HG03045 (cell line): ENCODE data around the gene TMEM97.

Experiments used
- ATAC-seq: cut with Tn5 transposase; IDR thresholded peaks from one replicate; pipeline ENCODE4 v1.9.1; 2021; ENCODE audit warnings: mild to moderate bottlenecking, moderate library complexity; ENCODE audit not compliant: unreplicated experiment

TMEM97 gene

DNA sequence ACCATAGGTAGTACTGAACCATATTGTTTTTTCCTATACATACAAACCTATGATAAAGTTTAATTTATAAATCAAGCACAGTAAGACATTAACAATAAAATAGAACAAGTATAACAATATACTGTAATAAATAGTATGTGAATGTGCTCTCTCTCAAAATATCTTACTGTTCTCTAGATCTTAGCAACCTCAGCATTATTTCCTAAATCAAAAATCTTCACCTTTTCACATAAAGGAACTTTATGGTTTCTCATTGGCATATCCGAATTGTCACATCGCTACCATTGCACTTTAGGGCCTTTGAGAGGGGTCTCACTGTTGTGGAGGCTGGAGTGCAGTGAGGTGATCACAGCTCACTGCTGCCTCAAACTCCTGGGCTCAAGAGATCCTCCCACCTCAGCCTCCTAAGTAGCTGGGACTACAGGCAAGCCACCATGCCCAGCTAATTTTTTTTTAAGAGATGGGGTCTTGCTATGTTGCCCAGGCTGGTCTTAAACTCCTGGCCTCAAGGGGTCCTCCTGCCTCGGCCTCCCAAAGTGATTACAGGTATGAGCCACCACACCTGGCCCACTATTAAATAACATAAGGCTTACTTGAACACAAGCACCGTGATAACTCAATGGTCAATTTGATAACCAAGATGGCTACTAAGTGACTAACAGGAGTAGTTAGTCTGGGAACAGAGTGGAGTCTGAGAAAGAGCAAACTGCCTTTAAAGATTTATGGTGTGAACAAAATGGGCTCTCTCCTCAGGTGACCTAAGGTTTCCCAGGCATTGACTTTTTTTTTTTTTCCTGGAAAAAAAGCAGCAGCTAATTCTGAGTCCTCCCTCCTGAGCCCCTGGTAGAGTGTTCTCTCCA, 2.9 kb upstream of the TMEM97 start:
- no peak for ATAC-seq

DNA sequence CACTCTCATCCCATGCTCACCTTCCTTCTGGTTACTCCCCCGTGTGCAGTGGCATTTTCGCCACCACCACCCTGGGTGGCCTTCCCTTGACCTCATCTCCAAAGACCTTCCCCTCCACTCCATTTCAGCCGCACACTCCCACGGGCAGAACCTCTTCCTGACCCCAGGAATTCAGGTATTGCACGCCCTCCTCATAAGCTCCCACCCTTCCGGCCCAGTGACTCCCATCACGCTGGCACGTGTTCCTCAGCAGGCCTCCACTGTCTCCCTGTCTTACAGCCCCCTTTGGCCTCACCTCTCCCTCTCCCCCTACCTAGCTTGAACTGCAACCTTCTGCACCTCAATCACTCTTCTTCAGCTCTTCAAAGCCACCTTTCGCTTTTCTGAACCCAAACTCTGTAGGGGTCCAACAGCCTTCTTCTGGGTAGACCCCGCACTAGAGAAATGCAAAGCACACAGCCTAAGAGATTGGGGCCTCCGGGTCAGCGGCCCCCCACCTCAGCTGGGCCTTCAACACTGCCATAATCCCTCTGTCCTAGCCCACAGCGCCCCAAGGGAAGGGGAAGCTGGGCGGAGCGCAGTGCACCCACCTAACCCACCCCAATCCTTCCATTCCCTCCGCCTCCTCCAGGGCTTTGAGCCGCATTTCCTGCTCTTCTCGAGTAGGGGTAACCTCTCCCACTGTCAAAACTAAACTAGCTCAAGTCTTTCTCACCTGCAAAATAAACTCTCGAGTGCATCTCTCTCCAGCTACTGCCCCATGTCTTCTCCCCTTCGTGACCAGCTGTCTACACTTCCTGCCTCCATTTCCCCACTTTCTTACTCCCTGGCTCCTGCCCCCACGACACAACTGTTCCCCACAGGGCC, 1.7 kb upstream of the TMEM97 start:
- no peak for ATAC-seq

DNA sequence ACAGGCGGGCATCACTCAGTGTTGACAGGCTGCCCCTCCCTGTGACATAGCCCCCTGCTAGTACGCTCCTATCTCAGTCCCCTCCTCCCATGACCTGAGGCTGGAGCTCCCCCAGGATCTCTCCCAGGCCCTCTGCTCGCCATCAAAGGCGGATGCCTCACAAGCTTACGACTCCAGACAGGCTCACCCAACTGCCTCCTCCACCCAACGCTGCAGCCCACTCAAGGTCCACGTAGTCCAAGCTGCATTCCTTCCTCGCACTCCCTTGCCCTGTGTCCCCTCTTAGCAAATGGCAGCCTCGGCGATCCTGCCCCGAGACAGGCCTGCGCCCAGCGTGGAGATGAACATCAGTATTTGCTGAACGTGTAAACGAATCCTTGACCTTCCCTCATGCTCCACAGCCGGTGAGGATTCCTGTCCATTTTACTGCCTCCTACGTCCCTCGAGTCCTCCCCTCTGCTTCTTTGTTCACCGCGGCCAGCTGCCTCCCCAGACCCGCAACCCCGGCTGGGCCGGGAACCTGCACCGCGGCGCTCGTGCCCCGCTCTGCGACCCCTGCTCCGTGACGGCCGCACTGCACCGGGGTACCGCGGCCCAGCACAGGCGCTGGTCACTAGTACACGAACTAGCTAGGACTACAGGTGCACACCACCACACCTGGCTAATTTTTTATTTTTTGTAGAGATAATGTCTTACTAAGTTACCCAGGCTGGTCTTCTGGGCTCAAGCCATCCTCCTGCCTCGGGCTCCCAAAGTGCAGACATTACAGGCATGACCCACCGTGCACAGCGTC, 838 bp upstream of the TMEM97 start:
- peak; percentile 17 for ATAC-seq

DNA sequence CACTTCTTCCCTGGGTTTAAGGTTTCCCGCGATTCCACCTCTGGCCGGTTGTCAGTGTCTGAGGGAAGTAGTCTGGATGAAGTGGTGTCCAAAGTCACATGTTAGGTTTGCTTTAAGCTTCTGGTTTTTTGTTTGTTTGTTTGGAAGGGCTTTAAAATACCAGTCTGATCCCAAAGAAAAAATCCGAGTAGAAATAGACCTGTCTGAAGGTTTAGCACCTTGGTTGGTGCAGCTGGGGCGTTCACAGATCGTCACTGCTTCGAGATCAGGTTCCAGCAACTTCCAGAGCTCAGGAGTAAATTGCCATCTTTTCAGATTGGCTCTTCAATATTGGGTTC, 567 bp downstream of the TMEM97 start:
- no peak for ATAC-seq

- ATAC-seq = no peak
These were observed 1.4 kb downstream of the TMEM97 start for GRCh38 chr17:28320215-28321061.

- ATAC-seq = no peak
These were observed 5.3 kb downstream of the TMEM97 start for GRCh38 chr17:28324267-28324745.

DNA sequence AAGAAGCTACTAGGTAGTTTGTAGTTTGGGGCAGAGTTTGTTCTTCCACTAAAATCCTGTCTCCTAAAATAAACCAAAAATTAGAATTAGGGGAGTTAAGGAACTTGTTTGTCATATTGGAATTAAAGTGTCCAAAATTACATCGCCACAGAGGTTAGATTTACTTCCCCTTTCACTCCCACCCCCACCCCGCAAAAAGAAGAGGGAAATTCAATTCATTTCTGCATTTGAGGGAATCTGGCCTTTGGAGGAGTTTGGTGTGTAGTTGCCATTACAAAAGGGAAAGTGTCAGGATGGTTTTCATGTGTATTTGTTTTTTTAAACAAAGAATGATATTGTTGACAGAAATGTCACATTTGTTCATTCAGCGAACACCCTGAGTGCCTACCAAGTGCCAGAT, 5.8 kb downstream of the TMEM97 start:
- ATAC-seq = no peak

- no peak for ATAC-seq
These were observed 6.2 kb downstream of the TMEM97 start for GRCh38 chr17:28325211-28325610.

GRCh38 chr17:28326114-28326513, 7.1 kb downstream of the TMEM97 start:
- no peak for ATAC-seq

DNA sequence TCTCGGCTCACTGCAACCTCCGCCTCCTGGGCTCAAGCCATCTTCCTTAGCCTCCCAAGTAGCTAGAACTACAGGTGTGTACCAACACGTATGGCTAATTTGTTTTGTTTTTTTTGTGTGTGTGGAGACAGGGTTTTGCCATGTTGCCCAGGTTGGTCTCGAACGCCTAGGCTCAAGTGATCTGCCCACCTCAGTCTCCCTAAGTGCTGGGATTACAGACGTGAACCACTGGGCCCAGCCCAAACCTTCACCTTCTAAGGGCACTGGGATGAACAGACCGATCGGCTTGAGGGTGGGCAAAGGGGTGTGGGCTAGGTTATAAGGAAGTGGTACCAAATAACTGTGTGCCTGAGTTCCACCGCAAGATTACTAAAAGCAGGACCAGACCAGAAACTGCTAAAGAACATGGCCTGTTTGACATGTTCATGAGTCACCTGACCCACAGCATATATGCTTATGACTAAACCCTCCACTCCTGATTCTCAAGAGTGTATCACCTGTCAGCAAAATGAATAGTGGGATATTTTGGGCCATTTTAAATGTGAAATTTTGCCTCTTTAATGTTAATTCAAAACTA, 8.1 kb downstream of the TMEM97 start:
- ATAC-seq = no peak

DNA sequence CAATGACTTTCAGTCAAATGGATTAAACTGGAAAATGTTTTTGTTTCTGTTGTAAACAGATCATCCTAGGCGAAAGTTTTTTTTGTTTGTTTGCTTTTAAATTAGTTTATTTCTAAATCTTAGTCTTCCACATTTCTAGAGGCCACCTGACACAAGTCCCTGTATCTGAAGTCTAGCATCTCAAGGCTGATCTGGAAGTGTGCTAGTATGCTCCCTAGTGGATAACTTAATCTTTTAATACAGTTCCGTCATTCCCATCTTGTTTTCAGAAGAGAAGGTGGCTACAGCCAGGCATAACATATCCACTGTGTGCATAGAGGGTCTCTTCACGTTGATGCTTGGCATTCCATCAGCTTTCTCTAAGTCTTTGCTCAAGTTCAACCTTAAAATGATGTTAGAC, 8.7 kb downstream of the TMEM97 start:
- no peak for ATAC-seq

DNA sequence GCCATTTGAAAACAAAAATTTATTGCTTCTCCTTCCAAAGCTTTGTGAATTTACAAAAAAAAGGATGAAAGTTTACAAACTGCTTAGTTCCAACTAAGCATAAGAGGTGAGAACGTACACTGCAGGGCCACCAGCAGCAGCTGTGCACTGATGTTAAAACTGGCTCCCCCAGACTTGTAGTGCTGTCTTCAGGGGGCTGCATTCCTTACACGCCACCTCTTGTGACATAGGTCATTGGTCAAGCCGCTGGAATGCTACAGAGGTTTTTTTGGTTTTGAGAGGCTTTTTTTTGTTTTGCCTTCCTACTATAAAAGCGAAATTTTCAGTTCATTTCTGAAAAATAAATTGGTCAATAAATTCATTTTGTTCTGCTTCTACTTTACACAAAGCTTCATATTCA, 9.3 kb downstream of the TMEM97 start:
- ATAC-seq = no peak

DNA sequence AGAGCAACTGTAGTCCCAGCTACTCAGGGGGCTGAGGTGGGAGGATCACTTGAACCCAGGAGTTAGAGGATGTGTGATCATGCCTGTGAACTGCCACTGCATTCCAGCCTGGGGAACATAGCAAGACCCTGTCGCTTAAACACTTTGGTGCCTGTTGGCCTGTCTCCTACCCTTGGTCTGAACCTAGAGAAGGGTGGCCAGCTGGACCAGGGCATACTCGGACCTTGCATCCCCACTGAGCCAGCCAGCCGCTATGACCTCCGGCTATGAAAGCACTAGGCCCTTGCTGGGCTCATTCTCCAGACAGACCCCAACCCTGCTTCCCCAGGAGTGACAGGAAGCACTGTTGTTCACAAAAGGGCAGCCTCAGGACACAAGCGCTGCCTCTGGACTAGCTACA, 11.7 kb downstream of the TMEM97 start:
- ATAC-seq = no peak

DNA sequence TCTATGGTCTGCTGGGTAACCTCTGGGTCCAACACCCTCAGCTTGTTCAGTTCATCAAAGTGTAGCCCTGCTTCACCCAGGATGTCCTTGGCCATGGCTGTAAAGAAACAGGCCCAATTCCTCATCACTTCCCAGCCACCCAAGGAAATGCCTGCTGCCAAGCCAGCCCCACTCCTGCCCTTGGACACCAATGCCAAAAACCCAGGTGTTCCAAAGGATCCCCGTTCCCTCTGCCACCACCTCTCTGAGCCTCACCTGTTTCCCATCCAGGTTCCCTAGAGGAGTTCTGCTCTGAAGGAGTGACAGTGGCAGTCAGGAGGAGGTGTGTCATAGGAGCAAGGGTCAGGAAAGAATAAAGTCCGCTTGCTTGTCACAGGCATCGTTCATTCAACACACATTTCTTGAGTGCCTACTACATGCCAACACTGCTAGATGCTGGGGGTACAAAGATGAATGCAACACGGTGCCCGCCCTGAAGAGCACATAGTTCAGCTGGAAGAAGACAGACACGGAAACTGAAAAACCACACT, 13.0 kb downstream of the TMEM97 start:
- ATAC-seq = no peak

DNA sequence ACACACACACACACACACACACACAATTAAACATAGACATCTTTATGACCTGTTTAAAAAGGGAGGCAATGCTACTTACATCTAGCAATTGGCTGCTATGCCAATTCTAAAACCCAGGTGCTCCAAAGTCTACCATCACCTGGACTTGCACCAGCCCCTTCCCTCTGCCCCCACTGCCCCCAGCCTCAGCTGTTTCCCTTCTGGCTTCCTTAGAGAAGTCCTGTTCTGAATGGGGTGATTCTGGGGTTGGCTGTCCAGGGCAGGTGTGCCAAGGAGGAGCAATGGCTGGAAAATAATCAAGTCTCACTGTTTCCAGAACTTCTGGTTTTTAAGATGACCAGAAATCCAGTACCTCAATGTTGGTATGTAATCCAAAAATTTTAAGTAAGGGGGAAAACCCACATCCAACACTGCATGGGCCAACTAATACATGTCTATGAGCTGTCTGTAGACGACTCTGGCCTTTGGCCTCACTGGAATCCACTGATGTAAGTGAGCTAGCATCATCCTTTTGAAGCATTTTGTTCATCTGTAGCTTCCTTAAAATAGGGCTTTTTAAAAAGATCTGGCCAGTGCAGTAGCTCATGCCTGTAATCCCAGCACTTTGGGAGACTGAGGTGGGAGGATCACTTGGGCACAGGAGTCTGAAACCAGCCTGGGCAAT, 14.2 kb downstream of the TMEM97 start:
- no peak for ATAC-seq

DNA sequence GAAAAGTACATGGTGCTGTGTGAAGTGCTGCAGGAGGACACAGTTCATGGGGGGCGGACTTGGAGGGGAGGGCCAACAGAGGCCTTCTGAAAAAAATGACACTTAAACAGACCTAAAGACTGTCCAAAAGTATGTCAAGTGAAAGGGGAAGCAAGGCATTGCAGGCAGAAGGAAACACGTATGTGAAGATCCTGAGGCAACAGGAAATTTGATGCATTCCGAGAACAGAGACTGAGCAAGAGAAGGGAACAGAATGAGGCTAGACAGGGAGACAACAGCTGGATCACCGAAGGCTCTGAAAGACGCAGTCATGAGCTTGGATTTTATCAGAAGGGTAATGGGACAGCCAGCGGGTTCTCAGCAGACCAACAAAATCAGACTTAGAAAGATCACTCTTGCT, 15.2 kb downstream of the TMEM97 start:
- no peak for ATAC-seq

DNA sequence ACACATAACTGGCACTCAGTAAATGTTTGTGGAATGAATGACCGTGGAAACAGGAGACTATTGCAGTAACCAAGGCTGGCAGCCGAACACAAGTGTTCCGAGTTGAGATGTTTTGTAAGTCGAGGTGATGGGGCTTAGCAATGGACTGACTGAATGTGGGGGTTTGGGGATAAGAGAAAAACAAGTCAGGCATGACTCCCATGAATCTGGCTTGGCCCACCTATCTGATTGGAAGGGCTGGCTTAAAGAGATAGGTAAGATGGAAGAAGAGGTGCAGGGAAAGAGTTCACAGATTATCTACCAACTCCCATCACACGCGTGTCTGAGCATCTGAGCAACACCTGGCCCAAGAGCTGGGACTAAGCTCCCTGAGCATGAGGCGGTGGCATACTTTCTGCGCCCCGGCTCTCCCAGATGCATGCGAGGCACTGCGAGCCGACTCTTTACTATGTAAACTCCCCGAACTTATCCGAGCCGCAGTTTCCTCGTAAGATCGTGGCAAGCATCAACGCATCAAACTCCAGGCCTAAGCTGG, 15.7 kb downstream of the TMEM97 start:
- no peak for ATAC-seq

DNA sequence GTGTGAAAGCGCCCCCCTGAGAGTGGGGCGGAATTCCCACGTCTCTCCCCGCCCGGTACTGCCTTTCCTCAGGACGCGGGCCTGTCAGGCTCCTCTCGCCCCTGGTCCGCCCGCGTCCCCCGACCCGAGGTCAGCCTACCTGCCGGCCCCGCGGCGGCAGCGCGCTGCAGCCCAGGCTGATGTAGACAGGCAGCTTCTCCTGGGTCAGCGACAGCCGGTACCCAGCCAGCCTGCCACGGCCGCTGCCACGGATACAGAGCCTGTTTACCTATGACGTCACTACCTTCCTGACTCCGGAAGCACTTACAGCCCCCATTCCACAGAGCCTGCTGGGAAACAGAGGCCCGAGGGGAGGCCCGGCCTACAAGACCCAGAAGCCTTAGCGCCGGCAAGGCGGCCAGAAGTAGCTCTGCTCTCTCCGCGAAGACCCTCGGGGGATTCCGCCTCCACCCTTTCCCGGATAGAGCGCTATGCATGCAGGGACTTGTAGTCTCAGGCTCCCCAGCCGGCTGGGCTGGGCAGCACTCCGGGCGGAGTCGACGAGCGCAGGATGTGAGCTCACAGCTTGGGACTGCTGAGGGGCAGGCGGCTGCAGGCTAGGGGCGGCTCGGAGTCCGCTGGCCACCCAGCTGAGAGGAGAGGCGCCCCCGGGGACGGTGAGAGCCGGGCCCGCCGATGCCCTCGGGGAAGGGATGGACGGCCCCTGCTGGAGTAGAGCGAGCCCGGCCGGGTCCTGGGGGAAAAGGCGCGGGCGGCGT, 16.4 kb downstream of the TMEM97 start, which contains the start of the genes IFT20 and TNFAIP1:
Gene IFT20, minus strand, starts transcription at position 272 of the 758 bp plus-strand sequence. CDS start 3,487 bp downstream, outside the sequence.
Gene TNFAIP1, plus strand, starts transcription at position 561 of the 758 bp plus-strand sequence. CDS start 3,761 bp downstream, outside the sequence.
- peak; percentile 95 for ATAC-seq
